Smooth muscle cell (in vitro differentiated cells): ENCODE data around the gene ATP1A1. TPM values are rescaled to one million over a fixed set of nuclear protein-coding genes. Genes with fewer than 3 reads are reported as not detected.

Experiments
- DNase-seq: peaks from one replicate; lab custom pipeline; 2025; ENCODE audit not compliant: unreplicated experiment; lab: John Stamatoyannopoulos, UW
- H2AFZ ChIP-seq: fragments of 200-600 bp; sonication (generic); 2 replicates; pipeline ENCODE4 v1.6.0; 2016; ENCODE audit warnings: antibody characterized with exemption, low read depth, mild to moderate bottlenecking
- H3F3A ChIP-seq: fragments of 200-600 bp; sonication (generic); 2 replicates; pipeline ENCODE4 v1.6.0; 2017; ENCODE audit warnings: antibody characterized with exemption, low read depth
- H3K27ac ChIP-seq: fragments of 200-600 bp; sonication (generic); 2 replicates; pipeline ENCODE4 v1.5.1; 2016; ENCODE audit warnings: low read depth, mild to moderate bottlenecking
- H3K27me3 ChIP-seq: fragments of 200-600 bp; sonication (generic); 2 replicates; pipeline ENCODE4 v1.6.1; 2016; ENCODE audit warnings: low read depth, mild to moderate bottlenecking
- H3K36me3 ChIP-seq: fragments of 200-600 bp; sonication (generic); 2 replicates; pipeline ENCODE4 v1.5.1; 2016; ENCODE audit warnings: low read depth
- H3K4me1 ChIP-seq: fragments of 200-600 bp; sonication (generic); 2 replicates; pipeline ENCODE4 v1.5.1; 2016; ENCODE audit warnings: low read depth
- H3K4me2 ChIP-seq: fragments of 200-600 bp; sonication (generic); 2 replicates; pipeline ENCODE4 v1.6.0; 2016; ENCODE audit warnings: mild to moderate bottlenecking
- H3K4me3 ChIP-seq: fragments of 200-600 bp; sonication (generic); 2 replicates; pipeline ENCODE4 v1.5.1; 2016; ENCODE audit warnings: mild to moderate bottlenecking
- H3K79me2 ChIP-seq: fragments of 200-600 bp; sonication (generic); 2 replicates; pipeline ENCODE4 v1.6.0; 2016; ENCODE audit warnings: low read depth, mild to moderate bottlenecking
- H3K9ac ChIP-seq: fragments of 200-600 bp; sonication (generic); 2 replicates; pipeline ENCODE4 v1.6.0; 2016; ENCODE audit warnings: low read depth
- H3K9me3 ChIP-seq: fragments of 200-600 bp; sonication (generic); replicated peaks from 2 replicates; pipeline ENCODE4 v1.5.1; 2016; ENCODE audit warnings: low read depth
- H4K20me1 ChIP-seq: fragments of 200-600 bp; sonication (generic); 2 replicates; pipeline ENCODE4 v1.6.0; 2016; ENCODE audit warnings: low read depth
- WGBS: methylation state at CpG from one replicate; pipeline ENCODE4 v1.1.7; 2016; ENCODE audit warnings: low lambda C conversion rate; 5-methylcytosine and 5-hydroxymethylcytosine counted together
- polyA plus RNA-seq: library from polyadenylated mRNA; unstranded; fragments of >200 nt; fragmentation: Nextera tagmentation; extraction: Ambion mirVana; gene quantifications from 2 replicates; pipeline ENCODE4 v1.2.1, GENCODE V29; 2016
- total RNA-seq: library from RNA; depleted of rRNA; stranded (reverse); fragments of >200 nt; gene quantifications from 2 replicates; pipeline ENCODE4 v1.2.3, GENCODE V29; 2014
- TF ChIP-seq, protein P1 (sequence below): fragments of 200-600 bp; sonication (generic); IDR thresholded peaks from 2 replicates; pipeline ENCODE4 v1.5.1; 2017; ENCODE audit warnings: borderline replicate concordance, mild to moderate bottlenecking, antibody characterized with exemption; ENCODE audit not compliant: insufficient read depth, poor library complexity, severe bottlenecking

ATP1A1 gene
- total and polyA plus RNA-seq, 2 experiments from 2014 or later, result 75.7 to 104 TPM

- H2AFZ ChIP-seq, result no peak overlapping the region
- no peaks in the 10 kb centered on the region for H3K4me1 ChIP-seq
- no peak overlapping the region for H3K4me2 ChIP-seq
- H3K4me3 ChIP-seq, result no peak overlapping the region
- H3K79me2 ChIP-seq, result no peaks in the 10 kb centered on the region
- no peak overlapping the region for H3K9ac ChIP-seq
- DNase-seq, result no peak
- H3K9me3 ChIP-seq, result no peaks in the 10 kb centered on the region
- no peaks in the 10 kb centered on the region for H4K20me1 ChIP-seq
- H3K27ac ChIP-seq, result no peak overlapping the region
- H3K27me3 ChIP-seq, result peaks cover 7% of the 10 kb centered on the region
- TF ChIP-seq, protein P1, sequence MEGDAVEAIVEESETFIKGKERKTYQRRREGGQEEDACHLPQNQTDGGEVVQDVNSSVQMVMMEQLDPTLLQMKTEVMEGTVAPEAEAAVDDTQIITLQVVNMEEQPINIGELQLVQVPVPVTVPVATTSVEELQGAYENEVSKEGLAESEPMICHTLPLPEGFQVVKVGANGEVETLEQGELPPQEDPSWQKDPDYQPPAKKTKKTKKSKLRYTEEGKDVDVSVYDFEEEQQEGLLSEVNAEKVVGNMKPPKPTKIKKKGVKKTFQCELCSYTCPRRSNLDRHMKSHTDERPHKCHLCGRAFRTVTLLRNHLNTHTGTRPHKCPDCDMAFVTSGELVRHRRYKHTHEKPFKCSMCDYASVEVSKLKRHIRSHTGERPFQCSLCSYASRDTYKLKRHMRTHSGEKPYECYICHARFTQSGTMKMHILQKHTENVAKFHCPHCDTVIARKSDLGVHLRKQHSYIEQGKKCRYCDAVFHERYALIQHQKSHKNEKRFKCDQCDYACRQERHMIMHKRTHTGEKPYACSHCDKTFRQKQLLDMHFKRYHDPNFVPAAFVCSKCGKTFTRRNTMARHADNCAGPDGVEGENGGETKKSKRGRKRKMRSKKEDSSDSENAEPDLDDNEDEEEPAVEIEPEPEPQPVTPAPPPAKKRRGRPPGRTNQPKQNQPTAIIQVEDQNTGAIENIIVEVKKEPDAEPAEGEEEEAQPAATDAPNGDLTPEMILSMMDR, result no peak
- WGBS, result 79% methylated on average over 9 of the region's 9 CpGs
- H3F3A ChIP-seq, result no peaks in the 10 kb centered on the region
- no peaks in the 10 kb centered on the region for H3K36me3 ChIP-seq
These were observed 43.3 kb upstream of the ATP1A1 start for GRCh38 chr1:116329524-116330341.

DNA sequence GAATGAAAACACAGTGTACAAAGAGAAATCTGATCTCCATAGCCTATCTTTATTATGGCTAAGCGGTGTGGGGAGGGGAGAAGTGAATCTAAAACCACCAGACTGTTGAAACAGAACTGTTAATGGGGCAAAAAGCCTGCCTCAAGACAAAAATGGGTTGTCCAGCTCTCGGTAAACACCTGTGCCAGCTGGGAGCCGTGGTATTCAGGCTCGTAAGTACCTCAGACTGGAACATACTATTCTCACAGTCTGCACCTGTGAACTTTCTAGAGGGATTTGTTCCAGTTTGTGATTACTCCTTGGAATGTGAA is 42.7 kb upstream of the ATP1A1 start:
- no peaks in the 10 kb centered on the region for H3K9me3 ChIP-seq
- peaks cover 7% of the 10 kb centered on the region for H3K27me3 ChIP-seq
- no peaks in the 10 kb centered on the region for H3K79me2 ChIP-seq
- H3K36me3 ChIP-seq, result no peaks in the 10 kb centered on the region
- peaks cover 3% of the 10 kb centered on the region for H3K4me1 ChIP-seq
- no peaks in the 10 kb centered on the region for H4K20me1 ChIP-seq
- H3F3A ChIP-seq, result no peaks in the 10 kb centered on the region
- TF ChIP-seq, protein P1, result no peak
- no peak overlapping the region for H3K27ac ChIP-seq
- no peak for DNase-seq
- no peak overlapping the region for H3K4me3 ChIP-seq
- H3K9ac ChIP-seq, result no peak overlapping the region
- no peak overlapping the region for H2AFZ ChIP-seq
- 88% methylated on average over 4 of the region's 4 CpGs for WGBS
- H3K4me2 ChIP-seq, result no peak overlapping the region

DNA sequence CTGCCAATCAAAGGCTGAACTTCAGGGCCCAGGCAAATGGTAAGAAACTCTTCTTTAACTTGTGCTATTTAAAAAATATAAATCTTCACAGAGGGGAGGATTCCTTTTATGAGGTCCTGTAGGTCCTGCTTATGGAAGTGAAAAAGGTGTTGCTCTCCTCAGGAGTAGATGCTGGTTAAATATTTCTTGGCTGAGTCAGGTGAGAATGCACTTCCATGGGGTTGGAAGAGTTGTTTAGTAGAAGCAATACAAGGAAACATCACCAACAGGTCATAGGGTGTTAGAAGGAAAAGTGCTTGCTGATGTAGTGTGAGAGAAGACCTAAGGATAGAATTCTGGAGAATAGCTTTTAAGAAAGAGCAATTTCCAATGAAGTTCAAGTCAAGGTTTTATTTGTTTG is 42.2 kb upstream of the ATP1A1 start:
- H2AFZ ChIP-seq, result no peak overlapping the region
- H3K9me3 ChIP-seq, result no peaks in the 10 kb centered on the region
- H3F3A ChIP-seq, result no peaks in the 10 kb centered on the region
- TF ChIP-seq, protein P1, result no peak
- DNase-seq, result no peak
- no peak overlapping the region for H3K4me3 ChIP-seq
- peaks cover 3% of the 10 kb centered on the region for H3K4me1 ChIP-seq
- H3K36me3 ChIP-seq, result no peaks in the 10 kb centered on the region
- H3K4me2 ChIP-seq, result no peak overlapping the region
- no peak overlapping the region for H3K27ac ChIP-seq
- H3K9ac ChIP-seq, result no peak overlapping the region
- peaks cover 7% of the 10 kb centered on the region for H3K27me3 ChIP-seq
- H4K20me1 ChIP-seq, result no peaks in the 10 kb centered on the region
- no peaks in the 10 kb centered on the region for H3K79me2 ChIP-seq

DNA sequence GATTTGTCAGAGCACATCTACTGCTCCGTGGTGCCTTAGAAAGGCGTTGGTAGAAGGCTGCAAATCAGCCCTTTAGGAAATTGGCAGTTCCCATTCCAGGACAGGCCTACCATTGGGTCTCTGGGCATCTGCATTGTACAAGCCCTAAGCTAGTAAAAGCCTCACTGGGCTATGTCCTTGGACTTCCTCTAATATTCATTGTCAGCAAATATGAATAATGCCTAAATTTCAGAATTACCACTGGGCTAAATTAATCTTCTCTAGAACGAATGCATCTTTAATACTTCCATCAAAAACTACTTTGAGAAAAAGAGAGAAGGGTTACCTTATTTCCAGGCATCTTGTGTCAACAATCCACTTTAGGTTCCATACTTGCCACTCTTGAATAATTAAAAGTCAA is 41.5 kb upstream of the ATP1A1 start:
- Histone ChIP-seq H4K20me1 (no peaks in the 10 kb centered on the region), H3K4me2 (no peak overlapping the region), H3K79me2 (no peaks in the 10 kb centered on the region), H3K27me3 (peaks cover 7% of the 10 kb centered on the region), H2AFZ (no peak overlapping the region), H3K36me3 (no peaks in the 10 kb centered on the region), H3F3A (no peaks in the 10 kb centered on the region), H3K27ac (no peak overlapping the region), H3K9ac (no peak overlapping the region), H3K4me3 (no peak overlapping the region), H3K4me1 (peaks cover 3% of the 10 kb centered on the region), H3K9me3 (no peaks in the 10 kb centered on the region)
- 96% methylated on average over 3 of the region's 3 CpGs for WGBS
- TF ChIP-seq, protein P1, result no peak
- DNase-seq, result no peak
